ENCODE data around the gene YJU2.

Gene YJU2

GRCh38 chr19:4301590-4302242 is 54.8 kb downstream of the YJU2 start:
- DNase-seq, result no peak

- DNase-seq, result no peak
Observed at GRCh38 chr19:4302243-4302640, 55.4 kb downstream of the YJU2 start, which contains the start of gene TMIGD2. TSS of gene TMIGD2 (minus strand) at chr19:4302389. CDS start at chr19:4302385, 4 bp downstream.

- DNase-seq, result no peak
Observed at GRCh38 chr19:4303819-4304537, 57.1 kb downstream of the YJU2 start.

GRCh38 chr19:4304538-4305256 is 57.8 kb downstream of the YJU2 start, which contains the start of gene FSD1:
TSS of gene FSD1 (plus strand) at chr19:4304598. CDS start at chr19:4304747, 149 bp downstream.
- peak; percentile 21 for DNase-seq

GRCh38 chr19:4305257-4305612 is 58.4 kb downstream of the YJU2 start:
- no peak for DNase-seq

GRCh38 chr19:4305659-4306058 is 58.8 kb downstream of the YJU2 start:
- DNase-seq, result no peak

- no peak for DNase-seq
Observed at GRCh38 chr19:4310247-4311121, 63.6 kb downstream of the YJU2 start.

- DNase-seq, result no peak
Observed at GRCh38 chr19:4313847-4314490, 67.1 kb downstream of the YJU2 start.

GRCh38 chr19:4316956-4317355 is 70.1 kb downstream of the YJU2 start:
- DNase-seq, result no peak

- DNase-seq, result no peak
Observed at GRCh38 chr19:4318460-4318859, 71.6 kb downstream of the YJU2 start.

All from T-helper 9 cell (primary cell).